Left cardiac atrium (tissue), 4 donors: ENCODE data around the gene MAP3K6. TPM values are rescaled to one million over a fixed set of nuclear protein-coding genes. Genes with fewer than 3 reads are reported as not detected.

Source experiments
- ATAC-seq, 2 donors: fragments of 200-7000 bp; cut with Tn5 transposase; one replicate each; pipeline ENCODE4 v1.9.1; 2020; ENCODE audit warnings: mild to moderate bottlenecking in 2 of 2, moderate library complexity in 2 of 2
- DNase-seq: peaks from one replicate; pipeline ENCODE4 v3.0.0-alpha.2; 2020
- intact Hi-C, 2 donors: fragments of 100-400 bp; cut with DNase I; formaldehyde crosslinking; loops; one replicate each; pipeline versions ENCODE4 v1.14.1 to v1.15.1; 2022 to 2023
- total RNA-seq, 2 donors: library from RNA; stranded (reverse); fragmentation: NEBNext Ultra II Directional; extraction: Animal tissue kit (Norgen Biotek cat#: 25700); gene quantifications; one replicate each; pipeline ENCODE4 v1.2.1, GENCODE V29; 2021
- donor health status: DM: no; HTN: yes; CAD: no.
- donor health status: DM: no; HTN: yes; CAD: no; lungs with severe emphysema.
- donor health status: DM: yes; HTN: yes; CAD: no.
- donor health status: Dilated cardiomyopathy.

Gene MAP3K6
- total RNA-seq, 2 donors from 2014 or later: 51.5 to 64.2 TPM

DNA sequence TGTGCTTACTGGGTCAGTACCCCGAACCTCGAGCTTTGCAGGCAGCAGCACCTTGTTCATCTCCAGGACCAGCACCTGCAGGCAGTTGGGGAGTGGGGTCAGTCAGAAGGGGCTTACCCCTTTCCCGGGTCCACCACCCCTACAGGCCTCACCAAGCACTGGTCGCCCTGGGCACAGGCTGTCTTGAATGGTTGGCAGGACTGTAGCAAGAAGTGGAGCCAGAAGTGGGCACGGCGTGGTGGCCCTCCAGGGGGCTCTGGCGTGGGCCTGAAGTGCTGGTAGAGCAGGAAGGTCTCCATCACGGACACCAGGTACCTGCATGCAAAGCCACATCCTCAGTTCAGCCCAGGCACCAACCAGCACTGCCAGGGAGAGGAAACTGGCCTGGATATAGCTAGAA, 5.2 kb downstream of the MAP3K6 start:
- ATAC-seq (no peak), DNase-seq (no peak)
- intact Hi-C loops: no loop called here

DNA sequence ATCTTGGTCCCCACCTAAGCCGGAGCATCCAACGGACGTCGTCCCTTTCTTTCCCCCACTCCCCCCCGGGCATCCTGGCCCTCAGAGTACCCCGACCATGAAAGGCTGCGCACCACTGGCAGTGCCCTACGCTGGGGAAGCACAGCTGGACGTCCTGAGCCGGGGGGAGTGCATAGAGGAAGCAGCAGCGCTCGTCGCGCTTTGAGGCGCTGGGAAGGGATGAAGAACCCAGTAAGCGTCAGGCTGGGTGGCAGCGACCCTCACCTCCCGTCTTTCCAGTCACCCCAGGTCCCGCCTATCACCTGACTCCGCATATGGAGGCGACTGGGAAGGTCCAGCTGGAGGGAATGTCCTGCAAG, 5.7 kb downstream of the MAP3K6 start:
- DNase-seq (no peak), ATAC-seq (no peak)
- intact Hi-C loops: no loop called here

DNA sequence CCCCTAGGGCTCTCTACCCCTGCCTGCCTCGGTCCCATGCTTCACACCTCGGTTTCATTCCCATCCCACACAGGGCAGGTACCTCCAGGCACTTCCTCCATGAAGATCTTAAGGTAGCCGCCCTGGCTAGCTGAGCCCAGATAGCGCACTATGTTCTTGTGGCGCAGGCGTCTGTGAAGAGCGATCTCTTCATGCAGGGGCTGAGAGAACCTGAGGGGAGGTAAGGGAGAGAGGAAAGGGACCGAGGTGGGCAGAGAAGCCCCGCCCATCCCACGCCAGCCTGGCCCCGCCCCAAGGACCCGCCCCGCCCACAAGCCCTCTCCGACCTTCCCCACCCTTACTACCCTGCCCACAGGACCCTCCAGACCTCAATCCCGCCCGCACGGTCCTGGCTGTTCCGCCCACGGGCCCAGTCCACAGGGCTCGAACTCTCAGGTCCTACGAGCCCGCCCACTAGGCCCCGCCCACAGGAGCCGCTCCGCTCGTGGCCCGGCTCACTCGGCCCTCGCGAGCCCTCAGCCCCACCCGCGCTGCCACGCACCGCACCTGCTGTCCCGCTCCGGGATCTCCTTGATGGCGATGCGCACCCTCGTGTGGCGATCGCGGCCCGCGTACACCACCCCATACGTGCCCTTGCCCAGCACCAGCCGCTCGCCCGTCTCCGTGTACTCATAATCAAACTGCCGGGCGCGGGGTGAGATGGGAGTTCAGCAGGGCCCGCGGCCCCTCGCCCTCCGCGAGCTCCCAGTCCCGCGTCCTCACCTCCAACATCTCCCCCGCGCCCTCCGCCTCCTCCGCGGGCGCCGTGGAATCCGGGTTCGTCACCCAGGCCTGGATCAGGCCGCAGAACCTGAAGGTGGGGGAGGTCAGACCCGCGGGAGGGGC, 6.4 kb downstream of the MAP3K6 start:
- DNase-seq: peak; percentile 58
- ATAC-seq: peak; percentile 4 to 23
- intact Hi-C loops: no loop called here

DNA sequence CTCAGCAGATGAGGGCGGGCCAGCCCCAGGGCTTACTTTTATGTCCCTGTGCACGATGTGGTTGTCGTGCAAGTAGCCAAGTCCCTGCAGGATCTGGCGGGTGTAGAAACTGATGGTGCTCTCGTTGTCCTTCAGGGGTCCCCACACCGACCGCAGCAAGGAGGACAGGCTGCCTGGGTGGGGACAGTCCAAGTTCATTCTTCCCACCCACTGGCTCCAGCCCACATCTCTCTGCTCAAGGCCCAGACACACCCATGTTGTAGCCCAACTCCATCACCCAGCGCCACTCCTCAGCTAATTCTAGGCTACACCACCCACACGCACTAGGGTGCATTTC, 7.0 kb downstream of the MAP3K6 start:
- no peak for DNase-seq
- ATAC-seq: no peak
- intact Hi-C loops: loop anchor here in 1 of 2 donors (5.0 kb wide), 1 partner anchor 33 kb away; the partner anchor contains the start of gene GPR3

DNA sequence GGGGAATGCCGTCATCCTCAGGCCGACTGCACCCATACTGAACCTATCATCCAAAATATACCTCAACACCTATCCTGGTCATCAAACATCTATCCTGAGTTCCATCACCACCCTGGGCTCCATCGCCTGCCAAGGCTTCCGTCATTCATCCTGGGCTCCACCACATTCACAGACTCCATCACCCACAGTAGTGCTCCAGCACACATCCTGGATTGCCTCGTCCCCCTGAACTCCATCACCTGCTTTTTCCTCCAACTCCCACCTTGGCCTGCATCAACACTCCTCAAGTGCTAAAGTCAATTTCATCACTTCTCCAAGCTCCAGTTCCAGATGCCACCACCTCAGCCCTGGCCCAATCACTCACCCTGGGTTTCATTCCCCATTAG, 7.8 kb downstream of the MAP3K6 start:
- DNase-seq: no peak
- intact Hi-C loops: loop anchor here in 1 of 2 donors (5.0 kb wide), 1 partner anchor 33 kb away; the partner anchor contains the start of gene GPR3
- ATAC-seq: no peak

DNA sequence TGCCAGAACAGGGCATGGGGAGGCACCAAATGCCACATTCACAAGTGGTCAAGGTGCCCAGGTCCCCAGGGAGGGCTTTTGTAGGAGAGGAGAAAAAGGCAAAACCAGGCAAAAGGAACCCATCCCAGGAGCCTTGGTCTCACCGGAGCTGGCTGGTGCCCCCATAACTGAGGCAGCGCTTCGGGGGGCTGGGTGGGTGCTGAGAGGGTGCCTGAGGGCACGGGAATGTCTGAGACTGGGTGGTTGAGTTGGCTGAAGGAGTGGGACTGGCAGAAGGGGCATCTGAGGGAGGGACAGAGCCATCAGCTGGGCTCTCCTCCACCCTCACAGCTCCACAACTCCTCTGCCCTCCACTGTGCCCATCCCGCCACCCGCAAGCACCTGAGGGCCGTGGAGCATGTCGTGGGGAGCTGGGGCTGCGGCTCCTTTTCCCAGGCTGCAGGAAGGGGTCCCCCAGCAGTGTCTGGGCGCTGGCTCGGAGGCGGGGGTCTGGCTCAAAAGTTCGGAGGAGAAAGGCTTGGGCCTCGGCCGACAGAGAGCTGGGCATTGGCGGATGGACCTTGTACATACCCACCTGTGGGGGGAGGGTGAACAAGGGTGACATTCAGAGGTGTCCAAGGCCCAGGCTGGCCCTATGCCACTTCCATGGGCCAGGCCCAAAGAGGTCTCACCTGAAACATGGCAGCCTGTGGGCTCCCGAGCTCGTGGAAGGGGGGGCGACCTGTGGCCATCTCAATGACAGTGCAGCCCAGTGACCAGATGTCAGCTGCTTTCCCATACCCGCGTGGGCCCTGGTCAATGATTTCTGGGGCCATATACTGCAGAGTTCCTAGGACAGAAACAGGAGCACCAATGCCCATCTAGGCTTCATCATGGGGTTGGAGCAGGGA, 8.5 kb downstream of the MAP3K6 start:
- ATAC-seq (no peak), DNase-seq (no peak)
- intact Hi-C loops: loop anchor here in 1 of 2 donors (5.0 kb wide), 1 partner anchor 34 kb away; the partner anchor contains the start of gene GPR3

DNA sequence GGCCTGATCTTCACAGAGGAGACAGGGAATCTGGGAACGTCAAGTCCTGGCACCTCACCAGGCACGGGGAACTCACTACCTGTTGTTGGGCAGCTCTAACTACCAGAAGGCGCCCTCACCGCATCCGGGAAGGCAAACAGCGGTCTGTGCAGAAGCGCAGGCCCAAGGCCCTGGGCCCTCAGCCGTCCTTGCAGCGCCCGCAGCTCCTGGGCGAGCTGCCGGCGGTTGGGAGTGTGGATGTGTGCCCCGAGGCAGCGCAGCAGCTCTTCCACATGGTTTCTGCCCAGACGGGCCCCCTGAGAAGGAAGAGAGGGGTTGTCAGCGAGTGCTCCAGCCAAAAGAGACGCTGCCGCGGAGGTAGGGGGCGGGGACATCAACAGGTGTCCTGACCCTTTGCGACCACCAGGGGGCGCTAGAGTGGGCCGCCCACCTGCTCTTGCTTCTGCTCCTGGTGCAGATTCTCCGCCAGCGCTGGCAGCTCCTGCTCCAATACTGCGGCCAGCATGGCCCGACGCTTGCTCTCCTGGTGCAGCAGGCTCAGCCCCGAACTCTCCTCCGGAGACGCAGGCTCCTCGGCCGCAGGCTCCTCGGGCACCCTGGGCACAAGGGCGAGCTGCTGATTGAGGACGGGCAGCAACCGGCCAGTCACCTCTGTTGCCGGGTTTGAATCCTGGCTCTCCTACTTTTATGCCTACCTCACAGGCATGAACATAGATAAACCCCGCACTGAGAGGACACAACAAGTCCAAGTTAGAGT, 9.3 kb downstream of the MAP3K6 start:
- intact Hi-C loops: loop anchor here in 1 of 2 donors (5.0 kb wide), 1 partner anchor 35 kb away; the partner anchor contains the start of gene GPR3
- DNase-seq: peak; percentile 78

DNA sequence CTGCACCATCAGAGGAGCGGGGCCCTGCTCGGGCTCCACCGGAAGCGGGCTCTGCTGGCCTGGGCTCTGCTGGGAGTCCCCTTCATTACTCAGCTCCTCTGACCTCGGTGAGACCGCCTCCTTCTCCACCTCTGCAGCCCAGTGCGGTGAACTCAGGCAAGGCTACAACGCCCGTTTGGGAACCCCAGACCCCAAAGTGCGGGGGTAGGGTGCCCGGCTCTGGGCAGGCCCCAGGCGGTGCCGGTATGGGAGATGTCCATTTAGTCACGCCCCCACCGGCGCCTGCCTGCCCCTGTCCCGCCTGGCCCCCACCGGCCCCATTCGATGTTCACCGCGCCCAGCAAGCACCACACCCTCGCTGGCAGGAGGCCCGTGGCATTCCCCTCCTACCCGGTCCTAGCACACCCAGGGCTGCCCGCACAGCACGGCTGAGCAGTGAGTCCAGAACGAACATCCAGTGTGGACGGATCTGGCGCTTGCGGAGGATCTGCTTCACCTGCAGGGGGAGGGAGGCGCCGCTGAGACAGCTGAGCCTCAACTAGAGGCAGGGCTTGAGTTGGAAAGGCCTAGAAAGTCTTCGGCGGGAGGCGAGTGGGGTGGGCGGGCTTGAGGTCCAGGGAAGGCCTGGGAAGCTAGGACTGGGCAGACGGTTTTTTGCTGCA, 10.0 kb downstream of the MAP3K6 start:
- intact Hi-C loops: loop anchor here in 1 of 2 donors (5.0 kb wide), 1 partner anchor 36 kb away; the partner anchor contains the start of gene GPR3
- ATAC-seq: peak in 1 of 2 donors; percentile 58
- no peak for DNase-seq

More for the DNA sequence above, 9.3 kb downstream of the MAP3K6 start:
- peak; percentile 67 to 83 for ATAC-seq

DNA sequence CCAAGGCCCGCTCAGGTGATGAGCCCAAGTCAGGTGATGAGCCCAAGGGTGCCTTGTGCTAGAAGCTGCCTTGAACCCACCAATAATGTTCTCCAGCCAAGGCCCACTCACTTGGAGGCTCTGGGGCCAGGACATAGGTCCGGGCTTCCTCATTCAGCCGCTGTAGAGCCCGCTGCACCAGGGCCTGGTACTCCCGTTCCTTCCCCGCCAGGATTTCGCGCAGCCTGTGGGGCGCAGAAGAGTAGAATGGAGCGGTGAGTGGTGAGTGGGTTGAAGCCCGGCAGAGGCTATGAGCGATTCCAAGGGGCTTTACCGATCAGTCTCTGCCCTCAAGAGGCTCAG, 10.5 kb downstream of the MAP3K6 start:
- intact Hi-C loops: loop anchor here in 1 of 2 donors (5.0 kb wide), 1 partner anchor 36 kb away; the partner anchor contains the start of gene GPR3
- DNase-seq (no peak), ATAC-seq (no peak)

DNA sequence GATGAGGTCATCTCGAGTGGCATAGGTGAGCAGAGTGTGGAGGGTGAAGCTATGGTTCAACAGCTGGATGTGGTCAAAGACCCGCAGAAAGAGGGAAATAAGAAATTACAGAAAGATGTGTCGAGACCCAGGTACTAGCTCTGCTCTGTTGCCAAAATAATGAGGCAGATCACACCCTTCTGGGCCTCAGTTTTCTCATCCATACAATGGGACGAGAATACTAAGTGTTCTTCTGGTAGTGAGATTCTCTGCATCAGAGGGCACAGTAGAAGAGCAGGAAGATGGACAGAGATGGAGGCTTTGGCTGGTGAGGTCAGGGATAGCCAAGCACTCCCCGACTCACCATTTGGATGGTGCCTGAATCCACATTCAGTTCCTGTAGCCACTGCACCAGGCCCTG, 11.1 kb downstream of the MAP3K6 start:
- ATAC-seq: no peak
- intact Hi-C loops: loop anchor here in 1 of 2 donors (5.0 kb wide), 1 partner anchor 37 kb away; the partner anchor contains the start of gene GPR3

DNA sequence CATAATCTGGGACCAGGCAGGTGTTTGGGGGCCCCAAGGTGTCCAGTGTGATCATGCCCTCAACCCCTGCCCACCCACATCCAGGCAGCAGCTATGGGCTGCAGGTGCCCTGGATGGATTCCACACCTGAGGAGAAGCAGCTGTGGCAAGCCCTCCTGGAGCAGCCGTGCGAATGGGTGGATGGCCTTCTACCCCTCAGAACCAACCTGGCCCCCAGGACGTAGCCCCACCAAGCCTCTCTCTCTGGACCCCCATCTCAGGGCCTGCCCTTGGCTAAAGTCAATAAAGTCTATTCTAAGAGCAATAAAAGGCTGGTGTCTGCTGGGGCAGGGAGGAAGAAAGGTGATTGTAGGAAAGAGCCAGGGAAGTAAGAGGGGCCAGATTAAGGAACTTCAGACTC, 13.1 kb downstream of the MAP3K6 start:
- no peak for ATAC-seq
- DNase-seq: no peak
- intact Hi-C loops: no loop called here

More for the DNA sequence above, 11.1 kb downstream of the MAP3K6 start:
- no peak for DNase-seq

DNA sequence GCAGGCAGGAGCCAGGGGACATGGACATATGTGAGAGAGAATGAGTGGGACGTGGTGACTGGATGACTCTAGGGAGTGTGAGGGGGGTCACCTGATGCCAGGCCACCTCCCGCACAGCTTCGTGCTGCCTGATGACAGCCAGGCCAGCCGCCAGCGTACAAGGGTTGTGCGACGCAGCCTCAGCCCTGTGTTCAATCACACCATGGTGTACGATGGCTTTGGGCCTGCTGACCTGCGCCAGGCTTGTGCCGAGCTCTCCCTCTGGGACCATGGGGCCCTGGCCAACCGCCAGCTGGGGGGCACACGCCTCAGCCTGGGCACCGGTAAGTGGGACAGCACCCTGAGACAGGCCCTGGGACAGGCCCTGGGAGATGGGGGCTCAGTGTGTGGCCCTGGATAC, 13.6 kb downstream of the MAP3K6 start:
- ATAC-seq (no peak), DNase-seq (no peak)
- intact Hi-C loops: no loop called here

DNA sequence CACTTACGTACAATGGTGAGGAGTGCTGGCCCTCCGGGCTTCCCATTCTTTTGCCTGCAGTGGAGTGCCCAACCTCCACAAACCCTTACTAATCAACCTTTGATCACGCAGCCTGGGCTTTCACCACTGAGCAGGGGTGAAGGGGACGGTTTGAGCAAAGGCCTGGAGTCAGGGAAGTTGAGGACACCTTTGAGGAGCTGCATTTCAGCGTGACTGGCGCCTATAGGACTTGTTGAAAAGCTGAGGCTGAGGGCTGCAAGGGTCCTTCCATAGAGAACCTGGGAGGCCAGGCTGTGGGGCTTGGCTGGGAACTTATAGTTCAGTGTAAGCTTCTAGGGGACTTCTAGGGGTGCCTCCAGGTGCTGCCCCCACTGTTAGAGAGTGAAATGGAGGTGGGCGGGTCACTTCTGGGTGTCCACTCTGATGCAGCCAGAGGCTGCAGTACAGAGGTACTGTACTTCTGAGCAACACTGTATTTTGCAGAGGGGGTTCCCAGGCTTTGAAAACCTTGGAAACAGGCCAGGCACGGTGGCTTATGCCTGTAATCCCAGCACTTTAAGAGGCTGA, 15.1 kb downstream of the MAP3K6 start:
- ATAC-seq (no peak), DNase-seq (no peak)
- intact Hi-C loops: no loop called here

DNA sequence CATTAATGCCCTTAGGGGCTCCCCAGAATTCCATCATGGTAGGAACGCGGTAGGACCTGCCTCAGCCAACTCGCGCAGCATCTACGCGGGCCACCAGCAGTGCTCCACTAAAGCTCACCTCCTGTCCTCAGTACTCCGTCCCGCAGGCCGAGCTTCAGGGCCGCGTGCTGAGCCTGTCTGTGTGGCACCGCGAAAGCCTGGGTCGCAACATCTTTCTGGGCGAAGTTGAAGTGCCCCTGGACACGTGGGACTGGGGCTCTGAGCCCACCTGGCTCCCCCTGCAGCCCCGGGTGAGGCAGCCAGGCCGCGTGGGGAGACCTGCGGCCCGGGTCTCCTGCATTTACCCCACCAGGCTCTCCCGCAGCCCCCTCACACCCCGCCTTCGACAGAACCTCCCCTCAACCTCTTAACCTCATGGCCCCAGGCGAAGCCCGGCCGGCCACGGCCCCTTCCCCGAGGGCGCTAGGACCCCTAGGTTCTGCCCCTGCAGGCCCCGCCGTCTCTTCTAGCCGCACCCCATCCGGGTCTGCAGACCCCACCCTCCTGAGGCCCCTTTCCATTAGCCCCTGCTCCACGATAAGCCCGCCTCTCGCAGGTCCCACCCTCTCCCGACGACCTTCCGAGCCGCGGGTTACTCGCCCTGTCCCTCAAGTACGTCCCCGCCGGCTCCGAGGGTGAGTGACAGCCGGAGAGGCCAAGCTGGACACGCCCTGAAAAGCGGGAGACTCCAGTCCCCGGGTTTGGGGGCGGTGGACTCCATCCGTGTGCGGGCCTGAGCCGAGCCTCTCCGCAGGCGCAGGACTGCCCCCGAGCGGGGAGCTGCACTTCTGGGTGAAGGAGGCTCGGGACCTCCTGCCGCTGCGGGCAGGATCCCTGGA, 15.9 kb downstream of the MAP3K6 start:
- peak; percentile 36 to 50 for ATAC-seq
- intact Hi-C loops: no loop called here
- peak; percentile 71 for DNase-seq

DNA sequence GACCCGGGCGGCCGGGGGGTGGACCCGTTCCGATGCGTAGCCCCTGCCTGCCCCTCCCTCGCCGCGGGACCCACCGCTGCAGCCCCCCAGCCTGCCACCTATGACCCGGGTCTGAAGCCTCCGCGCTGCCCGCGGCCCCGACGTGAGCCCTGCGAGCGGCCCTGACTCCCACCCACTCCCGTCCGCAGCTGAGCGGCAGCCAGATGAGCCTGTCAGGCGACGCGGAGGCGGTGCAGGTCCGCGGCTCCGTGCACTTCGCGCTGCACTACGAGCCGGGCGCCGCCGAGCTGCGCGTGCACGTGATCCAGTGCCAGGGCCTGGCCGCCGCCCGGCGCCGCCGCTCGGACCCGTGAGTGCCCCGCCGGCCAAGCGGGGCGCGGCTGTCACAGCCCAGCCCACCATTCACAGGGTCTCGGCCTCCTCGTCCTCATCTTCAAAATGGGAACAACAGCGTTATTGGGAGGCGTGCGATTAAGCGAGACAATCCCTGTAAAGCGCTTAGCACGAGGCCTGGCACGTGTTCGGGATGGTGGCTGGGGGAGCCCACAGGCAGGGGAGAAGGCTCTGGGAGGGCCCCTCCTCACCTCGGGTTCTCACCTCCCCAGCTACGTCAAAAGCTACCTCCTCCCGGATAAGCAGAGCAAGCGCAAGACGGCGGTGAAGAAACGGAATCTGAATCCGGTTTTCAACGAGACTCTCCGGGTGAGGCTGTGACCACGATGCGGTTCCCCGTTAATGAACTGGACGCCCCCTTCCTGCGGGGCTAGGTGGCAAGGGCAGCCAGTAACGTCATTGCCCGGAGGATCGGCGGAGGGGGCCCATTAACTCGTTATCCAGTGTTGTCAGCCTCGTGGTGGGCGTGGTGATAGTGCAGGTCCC, 16.7 kb downstream of the MAP3K6 start:
- DNase-seq (peak; percentile 75), ATAC-seq (peak; percentile 80 to 83)
- intact Hi-C loops: loop anchor here in 1 of 2 donors (5.0 kb wide), 1 partner anchor 48 kb away; no protein-coding TSS in a partner anchor
